ENCODE measurements around the gene TMED7. TPM values are rescaled to one million over a fixed set of nuclear protein-coding genes. Genes with fewer than 3 reads are reported as not detected.

TMED7 gene
- total and polyA plus RNA-seq, 2 of the 8 experiments (the other 6 are each of a cell fraction or from before 2014, with no cell fraction given), result 43.8 to 75.2 TPM

DNA sequence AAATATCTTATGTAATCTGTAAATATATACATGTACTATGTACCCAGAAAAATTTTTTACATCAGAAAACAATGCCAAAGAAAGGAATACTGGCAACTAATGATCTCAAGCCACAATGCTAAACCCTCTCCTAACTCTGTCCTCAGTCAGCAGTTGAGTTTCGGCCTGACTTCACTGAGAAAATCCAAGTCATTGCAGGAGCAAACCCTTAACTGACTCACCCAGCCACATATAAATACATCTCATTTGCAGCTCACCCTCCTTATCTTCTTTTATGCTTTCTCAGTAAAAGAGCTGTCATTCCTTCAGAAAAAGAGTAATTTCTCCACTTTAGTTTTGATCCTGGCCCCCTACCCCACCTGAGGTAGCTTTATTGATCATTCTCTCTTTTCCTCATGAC lies 46.1 kb upstream of the TMED7 start (continued):
- TF ChIP-seq RBBP5 (IDR thresholded peaks at IDR 0.05; ENCODE audit: borderline replicate concordance, low read depth, low read length) (no peak), CTCF (IDR thresholded peaks at IDR 0.05; ENCODE audit: control extremely low read depth in 1 of 3, insufficient read depth in 1 of 3, low read depth in 1 of 3, low read length in 3 of 3) (no peak), TBP (IDR thresholded peaks at IDR 0.05; ENCODE audit: low read depth, low read length) (no peak), SIRT6 (IDR thresholded peaks at IDR 0.05; ENCODE audit: low read length) (no peak), MAFK (IDR thresholded peaks at IDR 0.05; ENCODE audit: low read depth, low read length) (no peak), POLR2AphosphoS5 (IDR thresholded peaks at IDR 0.05; ENCODE audit: low read depth, low read length) (no peak), POLR2A (IDR thresholded peaks at IDR 0.05; ENCODE audit: control extremely low read depth in 1 of 2, low read depth in 2 of 2, low read length in 2 of 2) (no peak), SUZ12 (IDR thresholded peaks at IDR 0.05; ENCODE audit: low read length) (no peak)
